Thymus (tissue), 11 donors: ENCODE results near the gene STK10. TPM values are rescaled to one million over a fixed set of nuclear protein-coding genes. Genes with fewer than 3 reads are reported as not detected.
"Not testable (repeated sequence)": the region's sequence is repeated elsewhere in the genome, so short reads cannot be mapped to it uniquely, and the experiment has no call there.

Experiments
- DNase-seq, 9 donors: peaks; one replicate each; pipeline ENCODE4 v3.0.0-alpha.2; 2013; ENCODE audit warnings: low spot score in 9 of 9, low read depth in 6 of 9, missing footprints in 1 of 9
- H3K27ac ChIP-seq, 2 donors: one replicate each; pipeline ENCODE4 v1.5.1; 2013; ENCODE audit warnings: control low read depth in 1 of 2, low read depth in 1 of 2, low read length in 1 of 2, mild to moderate bottlenecking in 1 of 2, moderate library complexity in 1 of 2
- H3K27me3 ChIP-seq, 2 donors: one replicate each; pipeline ENCODE4 v1.5.1; 2013; ENCODE audit warnings: low read length in 1 of 2; ENCODE audit not compliant: control insufficient read depth in 2 of 2, insufficient read depth in 1 of 2
- H3K36me3 ChIP-seq, 2 donors: one replicate each; pipeline ENCODE4 v1.5.1; 2013; ENCODE audit warnings: low read length in 1 of 2, mild to moderate bottlenecking in 1 of 2, moderate library complexity in 1 of 2; ENCODE audit not compliant: control insufficient read depth in 2 of 2, insufficient read depth in 2 of 2
- H3K4me1 ChIP-seq, 2 donors: one replicate each; pipeline ENCODE4 v1.5.1; 2013; ENCODE audit warnings: low read length in 2 of 2; ENCODE audit not compliant: control insufficient read depth in 2 of 2, insufficient read depth in 2 of 2
- H3K4me3 ChIP-seq, 2 donors: one replicate each; pipeline ENCODE4 v1.5.1; 2013; ENCODE audit warnings: low read length in 2 of 2, control low read depth in 1 of 2, mild to moderate bottlenecking in 1 of 2
- H3K9me3 ChIP-seq, 2 donors: one replicate each; pipeline ENCODE4 v1.5.1; 2013; ENCODE audit warnings: low read length in 1 of 2, mild to moderate bottlenecking in 1 of 2; ENCODE audit not compliant: control insufficient read depth in 2 of 2, insufficient read depth in 1 of 2
- WGBS: extraction: QIAGEN DNeasy Blood & Tissue Kit; methylation state at CpG from one replicate; pipeline ENCODE4 v1.1.7; 2013; 5-methylcytosine and 5-hydroxymethylcytosine counted together
- polyA plus RNA-seq: library from polyadenylated mRNA; stranded (reverse); fragments of 200-250 nt; gene quantifications from one replicate; pipeline ENCODE4 v1.2.3, GENCODE V29; 2013
- total RNA-seq: library from RNA; stranded (reverse); fragments of 120-200 nt; gene quantifications from one replicate; pipeline ENCODE4 v1.2.4, GENCODE V29; 2013
- donor health status: healthy.

Gene STK10
- total and polyA plus RNA-seq, 2 donors = 22.0 to 44.9 TPM

DNA sequence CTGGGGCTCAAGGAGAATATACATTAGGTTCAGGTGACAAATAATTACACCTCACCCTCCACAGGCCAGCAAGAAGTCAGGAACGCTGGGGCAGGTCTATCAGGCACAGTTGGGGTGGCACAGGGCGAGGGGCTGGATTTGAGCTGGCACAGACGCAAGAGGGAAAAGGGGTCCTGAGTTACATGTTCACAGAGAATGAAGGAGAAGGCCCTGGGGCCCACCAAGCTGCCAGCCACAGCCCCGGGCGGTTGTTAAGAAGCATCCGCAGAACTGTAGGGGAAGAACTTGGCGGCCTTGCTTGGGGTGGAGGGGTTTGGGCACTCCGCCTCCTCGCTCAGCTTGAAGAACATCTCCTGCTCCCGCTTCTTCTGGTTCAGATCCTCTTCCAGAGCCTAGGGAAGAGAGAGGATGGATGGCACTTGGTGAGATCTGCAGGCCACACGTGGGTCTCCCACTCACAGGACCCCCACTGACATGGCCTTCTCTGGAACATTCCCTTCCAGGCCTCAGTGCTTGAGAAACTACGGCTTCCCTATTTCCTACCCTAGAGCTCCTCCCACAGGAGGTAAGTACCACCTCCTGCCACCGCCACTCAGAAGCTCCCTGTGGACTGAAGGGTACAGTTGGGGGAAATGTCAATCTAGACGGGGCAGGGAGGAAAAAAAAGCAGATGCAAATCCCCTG, 143.3 kb downstream of the STK10 start:
- H3K36me3 ChIP-seq = peaks cover 43 to 45% of the 10 kb centered on the region in 2 donors
- H3K27ac ChIP-seq = no peak overlapping the region
- no peak overlapping the region for H3K4me3 ChIP-seq
- no peak for DNase-seq
- H3K4me1 ChIP-seq = peaks cover 0 to 3% of the 10 kb centered on the region in 2 donors
- H3K9me3 ChIP-seq = no peaks in the 10 kb centered on the region
- WGBS = 96% methylated on average over 14 of the region's 14 CpGs
- H3K27me3 ChIP-seq = no peaks in the 10 kb centered on the region

GRCh38 chr5:172043865-172044264, 144.2 kb downstream of the STK10 start:
- H3K27ac ChIP-seq = no peak overlapping the region
- no peak for DNase-seq
- peaks cover 0 to 3% of the 10 kb centered on the region in 2 donors for H3K4me1 ChIP-seq
- H3K4me3 ChIP-seq = no peak overlapping the region
- peaks cover 37 to 38% of the 10 kb centered on the region in 2 donors for H3K36me3 ChIP-seq
- no peaks in the 10 kb centered on the region for H3K9me3 ChIP-seq
- WGBS = over 99% methylated on average over 13 of the region's 13 CpGs
- H3K27me3 ChIP-seq = no peaks in the 10 kb centered on the region

DNA sequence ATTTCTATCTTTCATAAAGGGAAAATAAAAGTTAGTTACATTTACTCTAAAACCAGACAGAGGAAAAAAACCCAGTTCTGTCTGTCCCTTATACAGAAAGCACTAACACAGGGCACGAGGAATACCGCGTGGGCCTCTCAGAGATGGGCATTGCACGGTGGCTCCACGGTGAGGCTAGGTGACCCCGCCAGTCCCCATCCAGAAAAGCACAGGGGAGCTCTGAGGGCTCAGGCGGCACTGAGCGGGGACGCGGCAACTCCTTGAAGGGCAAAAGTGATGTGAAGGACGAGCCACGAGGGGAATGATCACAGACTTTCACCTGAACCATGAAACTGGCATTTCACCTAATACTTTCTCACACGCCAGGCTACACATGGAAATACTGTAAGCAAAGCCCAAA, 145.8 kb downstream of the STK10 start:
- H3K27me3 ChIP-seq = no peaks in the 10 kb centered on the region
- WGBS = 92% methylated on average over 13 of the region's 13 CpGs
- DNase-seq = no peak
- H3K27ac ChIP-seq = no peak overlapping the region
- H3K9me3 ChIP-seq = no peaks in the 10 kb centered on the region
- no peak overlapping the region for H3K4me3 ChIP-seq
- peaks cover 0 to 3% of the 10 kb centered on the region in 2 donors for H3K4me1 ChIP-seq
- peaks cover 24 to 28% of the 10 kb centered on the region in 2 donors for H3K36me3 ChIP-seq

DNA sequence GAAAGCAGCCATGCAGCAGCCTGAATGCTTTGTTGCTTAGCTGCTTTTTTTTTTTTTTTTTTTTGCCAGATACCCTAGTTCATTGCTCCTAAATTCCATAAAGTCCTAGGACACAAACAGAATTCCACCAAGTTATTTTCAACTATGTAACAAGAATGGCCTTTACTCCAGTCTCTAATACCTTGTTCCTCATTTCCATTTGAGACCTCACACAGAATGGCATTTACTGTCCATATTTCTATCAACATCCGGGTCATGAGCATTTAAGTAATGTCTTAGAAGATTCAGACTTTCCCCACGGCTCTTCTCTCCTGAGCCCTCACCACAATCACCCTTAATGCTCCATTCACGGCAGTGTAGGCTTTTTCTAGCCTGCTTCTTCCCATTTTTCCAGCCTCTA, 149.9 kb downstream of the STK10 start:
- 78% methylated on average over 3 of the region's 3 CpGs for WGBS
- no peaks in the 10 kb centered on the region for H3K4me1 ChIP-seq
- H3K36me3 ChIP-seq = no peaks in the 10 kb centered on the region
- no peaks in the 10 kb centered on the region for H3K27me3 ChIP-seq
- H3K4me3 ChIP-seq = no peak overlapping the region
- DNase-seq = no peak
- no peak overlapping the region for H3K27ac ChIP-seq
- H3K9me3 ChIP-seq = no peaks in the 10 kb centered on the region

DNA sequence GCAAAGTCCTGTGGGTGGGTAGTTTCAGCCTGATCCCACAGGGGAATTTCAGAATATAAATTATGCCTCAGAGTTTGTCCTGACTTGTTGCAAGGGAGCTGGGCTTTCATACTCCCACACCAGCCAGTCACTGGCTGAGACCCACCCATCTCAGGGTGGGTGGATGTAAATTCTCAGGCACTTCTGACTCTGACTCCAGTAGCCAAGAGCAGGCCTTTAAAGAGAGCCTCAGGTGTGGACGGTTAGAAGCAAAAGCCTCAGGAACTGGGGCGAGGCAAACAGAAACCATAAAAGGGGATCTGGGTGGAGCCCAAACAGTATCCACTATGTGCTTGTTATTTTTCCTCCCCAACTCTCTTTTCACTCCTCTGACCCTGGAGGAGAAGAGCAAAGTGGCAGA, 153.0 kb downstream of the STK10 start:
- H3K36me3 ChIP-seq = no peaks in the 10 kb centered on the region
- no peak for DNase-seq
- H3K27ac ChIP-seq = no peak overlapping the region
- no peaks in the 10 kb centered on the region for H3K27me3 ChIP-seq
- H3K4me1 ChIP-seq = no peaks in the 10 kb centered on the region
- H3K9me3 ChIP-seq = peaks cover 0 to 7% of the 10 kb centered on the region in 2 donors
- WGBS = 17% methylated on average over 2 of the region's 2 CpGs
- no peak overlapping the region for H3K4me3 ChIP-seq

GRCh38 chr5:172031894-172032461, 156.0 kb downstream of the STK10 start:
- Histone ChIP-seq H3K4me1 (no peaks in the 10 kb centered on the region), H3K9me3 (peaks cover 0 to 7% of the 10 kb centered on the region in 2 donors), H3K36me3 (no peaks in the 10 kb centered on the region), H3K27ac (no peak overlapping the region), H3K27me3 (no peaks in the 10 kb centered on the region), H3K4me3 (no peak overlapping the region)
- WGBS = 98% methylated on average over 4 of the region's 4 CpGs
- no peak for DNase-seq

DNA sequence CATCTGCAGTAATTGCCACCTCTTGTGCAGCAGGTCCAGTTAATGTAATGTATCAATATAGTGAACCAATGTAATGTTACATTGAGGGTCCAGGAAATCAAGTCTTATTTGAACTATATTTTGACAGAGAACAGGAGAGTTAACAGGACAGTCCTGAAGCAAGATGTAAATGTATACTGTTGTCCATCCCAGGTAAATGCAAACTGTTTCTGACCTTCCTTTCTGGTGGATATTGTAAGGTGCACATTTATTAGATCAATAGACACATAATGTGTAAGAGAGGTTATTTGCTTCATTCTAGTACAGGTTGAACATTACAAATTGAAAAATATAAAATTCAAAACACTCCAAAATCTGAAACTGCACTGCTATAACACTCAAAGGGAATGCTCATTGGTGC, 158.1 kb downstream of the STK10 start:
- DNase-seq = no peak
- H3K36me3 ChIP-seq = no peaks in the 10 kb centered on the region
- no peak overlapping the region for H3K4me3 ChIP-seq
- no peaks in the 10 kb centered on the region for H3K4me1 ChIP-seq
- H3K27me3 ChIP-seq = no peaks in the 10 kb centered on the region
- peaks cover 0 to 7% of the 10 kb centered on the region in 2 donors for H3K9me3 ChIP-seq
- H3K27ac ChIP-seq = no peak overlapping the region

- no peak for DNase-seq
- 92% methylated on average over 4 of the region's 4 CpGs for WGBS
- H3K27ac ChIP-seq = no peak overlapping the region
- H3K4me1 ChIP-seq = no peaks in the 10 kb centered on the region
- no peaks in the 10 kb centered on the region for H3K36me3 ChIP-seq
- peaks cover 0 to 7% of the 10 kb centered on the region in 2 donors for H3K9me3 ChIP-seq
- no peaks in the 10 kb centered on the region for H3K27me3 ChIP-seq
- no peak overlapping the region for H3K4me3 ChIP-seq
Measured at GRCh38 chr5:172028167-172028566, 159.9 kb downstream of the STK10 start.

GRCh38 chr5:172020110-172020786, 167.8 kb downstream of the STK10 start:
- not testable (repeated sequence) for DNase-seq, H3K27me3 ChIP-seq, H3K27ac ChIP-seq, H3K36me3 ChIP-seq, H3K4me1 ChIP-seq, H3K4me3 ChIP-seq, H3K9me3 ChIP-seq
- WGBS = 96% methylated on average over 10 of the region's 10 CpGs
